ENCODE data around the gene TTC39A. TPM values are rescaled to one million over a fixed set of nuclear protein-coding genes. Genes with fewer than 3 reads are reported as not detected.

Gene TTC39A
- total and polyA plus RNA-seq, 2 of the 13 experiments (the other 11 are each of a cell fraction or from before 2014, with no cell fraction given), result 0.33 to 1.5 TPM

DNA sequence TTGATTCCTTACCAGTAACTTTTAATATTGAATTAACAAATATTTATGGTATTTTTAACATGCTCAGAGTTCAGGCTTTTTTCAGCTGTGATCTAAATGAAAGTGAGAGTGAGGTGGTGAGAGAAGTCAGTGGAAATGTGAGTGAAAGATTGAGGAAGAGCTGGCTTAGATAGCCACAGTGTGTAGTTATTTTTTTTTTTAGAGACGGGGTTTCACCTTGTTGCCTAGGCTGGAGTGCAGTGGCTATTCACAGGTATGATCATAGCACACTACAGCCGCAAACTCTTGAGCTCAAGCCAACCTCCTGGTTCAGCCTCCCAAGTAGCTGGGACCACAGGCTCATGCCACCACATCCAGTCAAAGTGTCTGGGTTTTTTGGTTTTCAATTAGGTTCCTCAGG is 83.3 kb downstream of the TTC39A start:
- H3K9me3 ChIP-seq (ENCODE audit: low read length), result no peaks in the 10 kb centered on the region
- H3K4me1 ChIP-seq (ENCODE audit: insufficient read depth, low read length), result peaks cover 40% of the 10 kb centered on the region
- TF ChIP-seq, protein P1, sequence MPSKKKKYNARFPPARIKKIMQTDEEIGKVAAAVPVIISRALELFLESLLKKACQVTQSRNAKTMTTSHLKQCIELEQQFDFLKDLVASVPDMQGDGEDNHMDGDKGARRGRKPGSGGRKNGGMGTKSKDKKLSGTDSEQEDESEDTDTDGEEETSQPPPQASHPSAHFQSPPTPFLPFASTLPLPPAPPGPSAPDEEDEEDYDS (CRISPR knock-in tag; IDR thresholded peaks at IDR 0.05), result no peak
- TF ChIP-seq RXRB (CRISPR knock-in tag; IDR thresholded peaks at IDR 0.05; ENCODE audit: borderline replicate concordance) (no peak), ZSCAN21 (CRISPR knock-in tag; IDR thresholded peaks at IDR 0.05; ENCODE audit: borderline replicate concordance) (no peak), SRSF9 (IDR thresholded peaks at IDR 0.05; ENCODE audit: borderline replicate concordance, insufficient read depth, low read depth, low read length, poor library complexity, severe bottlenecking) (no peak), POLR2A (IDR thresholded peaks at IDR 0.05; ENCODE audit: insufficient read depth in 1 of 2, low read depth in 2 of 2, low read length in 2 of 2) (no peak), MLLT10 (CRISPR knock-in tag; IDR thresholded peaks at IDR 0.05) (no peak)
- TF ChIP-seq, protein P2, sequence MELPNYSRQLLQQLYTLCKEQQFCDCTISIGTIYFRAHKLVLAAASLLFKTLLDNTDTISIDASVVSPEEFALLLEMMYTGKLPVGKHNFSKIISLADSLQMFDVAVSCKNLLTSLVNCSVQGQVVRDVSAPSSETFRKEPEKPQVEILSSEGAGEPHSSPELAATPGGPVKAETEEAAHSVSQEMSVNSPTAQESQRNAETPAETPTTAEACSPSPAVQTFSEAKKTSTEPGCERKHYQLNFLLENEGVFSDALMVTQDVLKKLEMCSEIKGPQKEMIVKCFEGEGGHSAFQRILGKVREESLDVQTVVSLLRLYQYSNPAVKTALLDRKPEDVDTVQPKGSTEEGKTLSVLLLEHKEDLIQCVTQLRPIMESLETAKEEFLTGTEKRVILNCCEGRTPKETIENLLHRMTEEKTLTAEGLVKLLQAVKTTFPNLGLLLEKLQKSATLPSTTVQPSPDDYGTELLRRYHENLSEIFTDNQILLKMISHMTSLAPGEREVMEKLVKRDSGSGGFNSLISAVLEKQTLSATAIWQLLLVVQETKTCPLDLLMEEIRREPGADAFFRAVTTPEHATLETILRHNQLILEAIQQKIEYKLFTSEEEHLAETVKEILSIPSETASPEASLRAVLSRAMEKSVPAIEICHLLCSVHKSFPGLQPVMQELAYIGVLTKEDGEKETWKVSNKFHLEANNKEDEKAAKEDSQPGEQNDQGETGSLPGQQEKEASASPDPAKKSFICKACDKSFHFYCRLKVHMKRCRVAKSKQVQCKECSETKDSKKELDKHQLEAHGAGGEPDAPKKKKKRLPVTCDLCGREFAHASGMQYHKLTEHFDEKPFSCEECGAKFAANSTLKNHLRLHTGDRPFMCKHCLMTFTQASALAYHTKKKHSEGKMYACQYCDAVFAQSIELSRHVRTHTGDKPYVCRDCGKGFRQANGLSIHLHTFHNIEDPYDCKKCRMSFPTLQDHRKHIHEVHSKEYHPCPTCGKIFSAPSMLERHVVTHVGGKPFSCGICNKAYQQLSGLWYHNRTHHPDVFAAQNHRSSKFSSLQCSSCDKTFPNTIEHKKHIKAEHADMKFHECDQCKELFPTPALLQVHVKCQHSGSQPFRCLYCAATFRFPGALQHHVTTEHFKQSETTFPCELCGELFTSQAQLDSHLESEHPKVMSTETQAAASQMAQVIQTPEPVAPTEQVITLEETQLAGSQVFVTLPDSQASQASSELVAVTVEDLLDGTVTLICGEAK (IDR thresholded peaks at IDR 0.05), result no peak
- TF ChIP-seq, protein P2 (CRISPR knock-in tag; IDR thresholded peaks at IDR 0.05), result no peak
- TF ChIP-seq, protein P3, sequence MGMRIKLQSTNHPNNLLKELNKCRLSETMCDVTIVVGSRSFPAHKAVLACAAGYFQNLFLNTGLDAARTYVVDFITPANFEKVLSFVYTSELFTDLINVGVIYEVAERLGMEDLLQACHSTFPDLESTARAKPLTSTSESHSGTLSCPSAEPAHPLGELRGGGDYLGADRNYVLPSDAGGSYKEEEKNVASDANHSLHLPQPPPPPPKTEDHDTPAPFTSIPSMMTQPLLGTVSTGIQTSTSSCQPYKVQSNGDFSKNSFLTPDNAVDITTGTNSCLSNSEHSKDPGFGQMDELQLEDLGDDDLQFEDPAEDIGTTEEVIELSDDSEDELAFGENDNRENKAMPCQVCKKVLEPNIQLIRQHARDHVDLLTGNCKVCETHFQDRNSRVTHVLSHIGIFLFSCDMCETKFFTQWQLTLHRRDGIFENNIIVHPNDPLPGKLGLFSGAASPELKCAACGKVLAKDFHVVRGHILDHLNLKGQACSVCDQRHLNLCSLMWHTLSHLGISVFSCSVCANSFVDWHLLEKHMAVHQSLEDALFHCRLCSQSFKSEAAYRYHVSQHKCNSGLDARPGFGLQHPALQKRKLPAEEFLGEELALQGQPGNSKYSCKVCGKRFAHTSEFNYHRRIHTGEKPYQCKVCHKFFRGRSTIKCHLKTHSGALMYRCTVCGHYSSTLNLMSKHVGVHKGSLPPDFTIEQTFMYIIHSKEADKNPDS (CRISPR knock-in tag; IDR thresholded peaks at IDR 0.05), result no peak
- no peak overlapping the region for H3K9ac ChIP-seq (ENCODE audit: insufficient read depth, low read depth, low read length)
- H3K27ac ChIP-seq (ENCODE audit: extremely low read length, insufficient read depth, low read length), result no peak overlapping the region
- peaks cover 48% of the 10 kb centered on the region for H4K20me1 ChIP-seq (ENCODE audit: insufficient read depth, low read length)
- DNase-seq (ENCODE audit: low spot score), result no peak
- H3K36me3 ChIP-seq (replicated peaks in 1 of 2; ENCODE audit: control insufficient read depth in 1 of 2, insufficient read depth in 2 of 2, low read length in 2 of 2), result peaks cover 0 to 3% of the 10 kb centered on the region in 2 experiments; a peak in 2 of 5 replicates
- no peak overlapping the region for H3K4me3 ChIP-seq (replicated peaks in 1 of 3; ENCODE audit: insufficient read depth in 1 of 3, low read depth in 2 of 3, low read length in 3 of 3)
- CTCF ChIA-PET (ENCODE audit: low intra/inter-chr PET ratio, low total read pairs), result no interaction called here
- POLR2A ChIA-PET, result interaction anchor here (1.1 kb wide), 1 partner anchor 11 kb away, joined by 4 read pairs; the partner anchor contains the start of gene RNF11
- H3K27me3 ChIP-seq (ENCODE audit: control insufficient read depth in 1 of 2, insufficient read depth in 2 of 2, low read length in 2 of 2), result no peaks in the 10 kb centered on the region
- in situ Hi-C loops (cut with HindIII; ENCODE audit: extremely low pct_ligation_motif_present, low pct_unique_long_range_greater_than_20kb) (no loop called here), intact Hi-C loops (cut with micrococcal nuclease; ENCODE audit: unreplicated experiment) (no loop called here)
- no peak for ATAC-seq
- WGBS (ENCODE audit: low lambda C conversion rate), result 91% methylated on average over 2 of the region's 2 CpGs
- no peak overlapping the region for H2AFZ ChIP-seq (ENCODE audit: low read length)
- peaks cover 83% of the 10 kb centered on the region for H3K79me2 ChIP-seq (ENCODE audit: insufficient read depth, low read length)
- no TSS peak for BruUV-seq (replicated peaks)
- FAIRE-seq, result no peak
- H3K4me2 ChIP-seq (ENCODE audit: low read depth, low read length), result no peak overlapping the region
